GM15510 (cell line): Measurements from ENCODE around the gene ARID3A.

ENCODE experiments used
- POLR2A ChIP-seq: IDR thresholded peaks from 3 replicates; pipeline ENCODE4 v1.6.1; 2011; ENCODE audit warnings: borderline replicate concordance; ENCODE audit not compliant: insufficient read length; ENCODE audit errors: extremely low read depth

Gene ARID3A

GRCh38 chr19:925526-926322 is at the start of gene ARID3A:
TSS of gene ARID3A (plus strand) at chr19:926035. CDS start at chr19:929529, 3,494 bp downstream.
- peak; percentile 76 for TF ChIP-seq POLR2A

GRCh38 chr19:876089-876488 is 49.7 kb upstream of the ARID3A start:
- no peak for TF ChIP-seq POLR2A

GRCh38 chr19:876780-877314 is 49.0 kb upstream of the ARID3A start:
- no peak for TF ChIP-seq POLR2A

- TF ChIP-seq POLR2A, result no peak
These were observed 46.0 kb upstream of the ARID3A start for GRCh38 chr19:879711-880438.

- no peak for TF ChIP-seq POLR2A
These were observed 44.3 kb upstream of the ARID3A start for GRCh38 chr19:881385-882071.

- TF ChIP-seq POLR2A, result no peak
These were observed 42.9 kb upstream of the ARID3A start for GRCh38 chr19:882871-883497.

- no peak for TF ChIP-seq POLR2A
These were observed 42.1 kb upstream of the ARID3A start for GRCh38 chr19:883661-884211.

GRCh38 chr19:884420-885211 is 41.2 kb upstream of the ARID3A start:
- TF ChIP-seq POLR2A, result no peak

GRCh38 chr19:885536-886224 is 40.2 kb upstream of the ARID3A start:
- no peak for TF ChIP-seq POLR2A

GRCh38 chr19:887072-887471 is 38.8 kb upstream of the ARID3A start:
- no peak for TF ChIP-seq POLR2A

GRCh38 chr19:887599-887998 is 38.2 kb upstream of the ARID3A start:
- TF ChIP-seq POLR2A, result no peak

- TF ChIP-seq POLR2A, result no peak
These were observed 37.1 kb upstream of the ARID3A start for GRCh38 chr19:888581-889385.

GRCh38 chr19:889662-890295 is 36.1 kb upstream of the ARID3A start:
- TF ChIP-seq POLR2A, result no peak
